Stimulated activated effector memory CD8-positive, alpha-beta T cell treated with anti-CD3 and anti-CD28 coated beads, Interleukin-12 subunit alpha, Interleukin-12 subunit beta, amount 100 ng/mL, for 72 hours (primary cell): ENCODE results near the gene TNFRSF1A.

ENCODE experiments used
- ATAC-seq: fragments of 150-1000 bp; cut with Tn5 transposase; 2 replicates; pipeline ENCODE4 v1.10.0; 2021
- DNase-seq, 2 donors: peaks; one replicate each; pipeline ENCODE4 v3.0.0; 2021 to 2022; ENCODE audit warnings: low spot score in 2 of 2
- H3K27ac Mint-ChIP-seq: one replicate; pipeline ENCODE4 v1.8.0; 2022; ENCODE audit warnings: mild to moderate bottlenecking, mixed read lengths
- H3K36me3 Mint-ChIP-seq: one replicate; pipeline ENCODE4 v1.8.0; 2022; ENCODE audit warnings: mild to moderate bottlenecking, mixed read lengths
- H3K4me1 Mint-ChIP-seq: one replicate; pipeline ENCODE4 v1.8.0; 2022; ENCODE audit warnings: mixed read lengths
- H3K4me3 Mint-ChIP-seq: one replicate; pipeline ENCODE4 v1.8.0; 2022; ENCODE audit warnings: mild to moderate bottlenecking, mixed read lengths
- H3K9me3 Mint-ChIP-seq: one replicate; pipeline ENCODE4 v1.8.0; 2022; ENCODE audit warnings: mixed read lengths

TNFRSF1A gene

GRCh38 chr12:6367969-6368892 lies 26.4 kb upstream of the TNFRSF1A start:
- H3K27ac Mint-ChIP-seq, result peak overlapping the region; percentile 71
- peaks cover 44% of the 10 kb centered on the region for H3K4me1 Mint-ChIP-seq
- no peak for ATAC-seq
- no peak for DNase-seq
- H3K36me3 Mint-ChIP-seq, result no peaks in the 10 kb centered on the region
- H3K9me3 Mint-ChIP-seq, result no peaks in the 10 kb centered on the region
- H3K4me3 Mint-ChIP-seq, result no peak overlapping the region

GRCh38 chr12:6367065-6367968 lies 25.4 kb upstream of the TNFRSF1A start:
- H3K4me1 Mint-ChIP-seq, result peaks cover 40% of the 10 kb centered on the region
- H3K4me3 Mint-ChIP-seq, result no peak overlapping the region

GRCh38 chr12:6364044-6364374 lies 22.1 kb upstream of the TNFRSF1A start:
- ATAC-seq (no peak), DNase-seq (no peak)
- Mint-ChIP-seq H3K4me1 (peaks cover 40% of the 10 kb centered on the region), H3K36me3 (no peaks in the 10 kb centered on the region), H3K9me3 (no peaks in the 10 kb centered on the region), H3K27ac (peak overlapping the region; percentile 32), H3K4me3 (peak overlapping the region; percentile 63)

More at GRCh38 chr12:6367065-6367968, 25.4 kb upstream of the TNFRSF1A start:
- DNase-seq (no peak), ATAC-seq (peak; percentile 53)
- Mint-ChIP-seq H3K36me3 (no peaks in the 10 kb centered on the region), H3K9me3 (no peaks in the 10 kb centered on the region), H3K27ac (peak overlapping the region; percentile 37)

DNA sequence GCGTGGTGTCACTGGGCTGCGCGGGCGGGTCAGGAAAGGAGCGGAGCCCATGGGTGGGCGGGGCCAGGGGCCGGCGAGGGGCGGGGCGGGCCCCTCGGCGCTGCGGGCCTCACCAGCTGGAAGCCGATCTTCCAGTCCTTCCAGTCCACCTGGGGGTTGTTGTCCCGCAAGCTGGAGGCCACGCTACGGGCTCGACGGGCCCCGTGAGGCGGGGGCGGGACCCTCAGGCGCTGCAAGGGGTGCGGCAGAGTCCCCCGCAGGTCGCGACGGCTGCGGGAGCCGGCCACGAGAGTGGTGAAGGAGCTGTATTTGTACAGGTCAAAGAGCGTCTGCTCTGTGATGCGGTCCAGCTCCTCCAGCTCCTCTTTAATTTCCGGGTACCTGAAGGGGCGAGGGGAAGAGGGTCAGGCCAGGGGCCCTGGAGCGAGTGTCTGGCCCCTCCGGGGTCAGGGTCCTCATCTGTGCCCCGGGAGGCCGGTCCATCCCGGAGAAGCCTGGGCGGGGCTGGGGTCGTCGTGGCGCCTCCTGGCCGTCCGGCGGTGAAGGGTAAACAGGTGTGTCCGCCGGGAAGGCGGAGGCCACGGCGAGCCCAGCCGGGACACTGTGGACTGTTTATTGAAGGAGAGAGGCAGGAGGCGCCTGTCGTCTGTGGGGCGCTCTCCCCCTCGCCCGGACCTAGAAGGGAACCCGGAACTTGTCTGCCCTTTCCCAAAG lies 21.6 kb upstream of the TNFRSF1A start:
- Mint-ChIP-seq H3K27ac (peak overlapping the region; percentile 32), H3K9me3 (no peaks in the 10 kb centered on the region), H3K4me3 (peak overlapping the region; percentile 63), H3K4me1 (peaks cover 35% of the 10 kb centered on the region), H3K36me3 (no peaks in the 10 kb centered on the region)
- ATAC-seq, result peak; percentile 86
- peak; percentile 48 to 78 for DNase-seq

- H3K36me3 Mint-ChIP-seq, result no peaks in the 10 kb centered on the region
- no peak overlapping the region for H3K27ac Mint-ChIP-seq
- H3K4me1 Mint-ChIP-seq, result peaks cover 33% of the 10 kb centered on the region
- DNase-seq (no peak), ATAC-seq (no peak)
- peak overlapping the region; percentile 63 for H3K4me3 Mint-ChIP-seq
- no peaks in the 10 kb centered on the region for H3K9me3 Mint-ChIP-seq
Measured at GRCh38 chr12:6363010-6363329, 21.1 kb upstream of the TNFRSF1A start.

GRCh38 chr12:6362403-6362802 lies 20.5 kb upstream of the TNFRSF1A start:
- ATAC-seq, result no peak
- no peaks in the 10 kb centered on the region for H3K36me3 Mint-ChIP-seq

GRCh38 chr12:6361834-6362233 lies 20.0 kb upstream of the TNFRSF1A start:
- Mint-ChIP-seq H3K4me3 (peak overlapping the region; percentile 39), H3K36me3 (no peaks in the 10 kb centered on the region), H3K9me3 (no peaks in the 10 kb centered on the region), H3K4me1 (peaks cover 25% of the 10 kb centered on the region), H3K27ac (peak overlapping the region; percentile 59)
- ATAC-seq (no peak), DNase-seq (no peak)

More at GRCh38 chr12:6362403-6362802, 20.5 kb upstream of the TNFRSF1A start:
- Mint-ChIP-seq H3K4me1 (peaks cover 30% of the 10 kb centered on the region), H3K4me3 (peak overlapping the region; percentile 39), H3K27ac (peak overlapping the region; percentile 59), H3K9me3 (no peaks in the 10 kb centered on the region)
- no peak for DNase-seq

- Mint-ChIP-seq H3K4me3 (no peak overlapping the region), H3K4me1 (peaks cover 32% of the 10 kb centered on the region)
Measured at GRCh38 chr12:6360578-6361490, 19.0 kb upstream of the TNFRSF1A start.

DNA sequence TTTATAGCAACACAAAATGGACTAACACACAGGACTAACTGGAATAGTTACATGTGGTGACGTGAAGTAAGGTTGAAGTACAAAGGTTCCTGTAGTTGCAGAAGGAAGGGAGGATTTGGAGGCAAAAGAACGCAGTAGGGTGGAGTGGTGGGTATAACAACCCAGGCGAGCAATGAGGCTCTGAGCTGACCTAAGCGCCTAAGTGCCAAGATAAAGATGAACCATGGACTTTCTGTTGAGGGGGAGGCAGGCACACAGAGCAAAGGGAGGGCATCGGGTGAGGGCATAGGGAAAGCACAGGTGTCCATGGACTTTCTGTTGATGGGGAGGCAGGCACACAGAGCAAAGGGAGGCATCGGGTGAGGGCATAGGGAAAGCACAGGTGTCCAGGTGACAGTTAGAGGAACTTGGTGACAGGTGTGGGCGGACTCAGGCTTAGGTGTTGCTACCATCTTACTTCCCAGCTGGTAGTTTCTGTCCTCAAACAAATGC lies 18.2 kb upstream of the TNFRSF1A start:
- DNase-seq, result no peak
- no peaks in the 10 kb centered on the region for H3K9me3 Mint-ChIP-seq
- no peak for ATAC-seq
- H3K4me3 Mint-ChIP-seq, result no peak overlapping the region
- peak overlapping the region; percentile 29 for H3K27ac Mint-ChIP-seq
- peaks cover 39% of the 10 kb centered on the region for H3K4me1 Mint-ChIP-seq
- H3K36me3 Mint-ChIP-seq, result no peaks in the 10 kb centered on the region

More at GRCh38 chr12:6360578-6361490, 19.0 kb upstream of the TNFRSF1A start:
- DNase-seq, result no peak
- ATAC-seq, result peak; percentile 57
- Mint-ChIP-seq H3K36me3 (no peaks in the 10 kb centered on the region), H3K27ac (peak overlapping the region; percentile 29), H3K9me3 (no peaks in the 10 kb centered on the region)

- Mint-ChIP-seq H3K36me3 (no peaks in the 10 kb centered on the region), H3K27ac (no peak overlapping the region), H3K9me3 (no peaks in the 10 kb centered on the region), H3K4me3 (no peak overlapping the region), H3K4me1 (peaks cover 45% of the 10 kb centered on the region)
- DNase-seq (no peak), ATAC-seq (no peak)
Measured at GRCh38 chr12:6358881-6359280, 17.0 kb upstream of the TNFRSF1A start.

DNA sequence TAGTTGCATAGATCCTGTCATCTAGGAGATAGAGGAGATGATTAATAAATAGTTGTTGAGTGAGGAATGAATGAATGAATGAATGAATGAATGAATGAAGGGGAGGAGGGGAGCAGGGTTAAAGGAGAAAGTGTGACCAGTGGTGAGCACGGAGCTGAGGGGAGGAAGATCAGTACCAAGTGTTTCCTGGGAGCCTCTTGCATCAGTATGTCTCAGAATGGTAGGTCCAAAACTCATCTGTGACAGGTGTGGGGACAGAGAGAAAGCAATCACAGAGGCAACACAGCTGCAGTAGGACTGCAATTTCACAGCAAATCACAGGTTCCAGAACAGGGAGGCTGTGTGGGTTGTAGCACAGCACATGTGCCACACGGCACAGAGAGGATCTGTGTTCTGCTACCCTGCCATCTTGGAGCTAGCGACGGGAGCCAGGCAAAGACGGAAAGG lies 14.5 kb upstream of the TNFRSF1A start:
- Mint-ChIP-seq H3K9me3 (no peaks in the 10 kb centered on the region), H3K4me3 (no peak overlapping the region), H3K27ac (peak overlapping the region; percentile 16), H3K36me3 (no peaks in the 10 kb centered on the region), H3K4me1 (peaks cover 38% of the 10 kb centered on the region)
- DNase-seq (no peak), ATAC-seq (no peak)

- no peak for DNase-seq
- peak overlapping the region; percentile 16 for H3K27ac Mint-ChIP-seq
Measured at GRCh38 chr12:6355491-6356373, 13.9 kb upstream of the TNFRSF1A start.

More at GRCh38 chr12:6355491-6356373, 13.9 kb upstream of the TNFRSF1A start:
- ATAC-seq, result peak; percentile 53
- H3K9me3 Mint-ChIP-seq, result no peaks in the 10 kb centered on the region
- peaks cover 33% of the 10 kb centered on the region for H3K4me1 Mint-ChIP-seq
- H3K36me3 Mint-ChIP-seq, result no peaks in the 10 kb centered on the region
- no peak overlapping the region for H3K4me3 Mint-ChIP-seq
